Embryonic facial prominence (tissue), 1 donor: ENCODE results near the gene DLX1.
"Not testable (repeated sequence)": the region's sequence is repeated elsewhere in the genome, so short reads cannot be mapped to it uniquely, and the experiment has no call there.

Experiments used
- DNase-seq: peaks from one replicate; pipeline ENCODE4 v3.0.0-alpha.2; 2016; ENCODE audit errors: extremely low spot score

Gene DLX1

GRCh38 chr2:172085460-172086159 is at the start of gene DLX1:
Gene DLX1 (plus strand): TSS chr2:172085507. CDS start chr2:172085678, 171 bp downstream.
- no peak for DNase-seq

GRCh38 chr2:172038121-172038520 is 47.2 kb upstream of the DLX1 start:
- DNase-seq: no peak

DNA sequence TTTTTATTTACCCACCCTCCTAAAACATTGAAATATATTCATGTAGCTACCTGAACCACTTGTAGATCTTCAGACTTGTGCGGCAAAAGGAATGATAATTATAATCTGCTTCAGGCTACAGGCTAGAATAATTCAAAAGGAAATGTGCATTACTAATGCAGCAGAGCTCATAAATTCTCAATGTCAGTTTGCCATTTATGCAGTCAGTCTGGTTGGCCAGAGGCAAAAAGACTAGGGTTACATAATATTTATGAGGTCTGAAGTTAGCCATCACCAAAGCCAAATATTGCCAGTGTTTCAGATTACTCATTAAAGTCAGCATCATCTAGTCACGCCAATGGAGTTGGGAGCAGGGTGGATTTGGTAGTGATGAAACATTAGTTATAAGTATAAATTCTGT is 46.7 kb upstream of the DLX1 start:
- no peak for DNase-seq

DNA sequence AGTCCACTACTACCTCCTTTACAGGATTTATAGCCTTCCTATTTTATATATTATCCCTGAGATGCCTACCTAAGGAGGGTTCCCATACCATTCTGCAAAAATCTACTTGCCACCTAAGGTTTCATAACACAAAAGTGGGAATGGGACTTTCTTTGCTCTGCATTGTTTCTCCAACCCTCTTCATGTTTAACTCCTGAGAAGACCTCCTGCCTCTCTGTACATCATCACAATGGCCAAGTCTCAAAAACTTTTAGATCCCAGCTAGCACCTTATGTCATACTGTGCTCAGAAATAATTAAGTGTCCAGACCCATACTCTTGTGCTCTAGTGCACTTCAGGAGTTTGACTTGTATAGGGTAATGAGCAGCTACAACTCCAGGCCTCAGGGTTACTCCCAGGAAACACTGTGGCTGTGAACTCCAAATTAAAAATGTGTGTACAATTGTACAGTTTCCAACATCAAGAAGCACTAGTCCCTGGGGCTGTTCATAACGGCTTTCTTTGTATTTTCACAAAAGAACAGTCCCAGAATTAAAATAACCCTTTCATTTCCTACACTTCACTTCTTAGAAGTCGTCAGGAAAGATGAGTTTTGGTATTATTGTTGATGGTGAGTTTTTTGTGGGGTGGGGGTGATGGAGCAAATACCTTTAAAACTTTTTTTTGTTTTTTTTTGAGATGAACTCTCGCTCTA is 46.1 kb upstream of the DLX1 start:
- no peak for DNase-seq

DNA sequence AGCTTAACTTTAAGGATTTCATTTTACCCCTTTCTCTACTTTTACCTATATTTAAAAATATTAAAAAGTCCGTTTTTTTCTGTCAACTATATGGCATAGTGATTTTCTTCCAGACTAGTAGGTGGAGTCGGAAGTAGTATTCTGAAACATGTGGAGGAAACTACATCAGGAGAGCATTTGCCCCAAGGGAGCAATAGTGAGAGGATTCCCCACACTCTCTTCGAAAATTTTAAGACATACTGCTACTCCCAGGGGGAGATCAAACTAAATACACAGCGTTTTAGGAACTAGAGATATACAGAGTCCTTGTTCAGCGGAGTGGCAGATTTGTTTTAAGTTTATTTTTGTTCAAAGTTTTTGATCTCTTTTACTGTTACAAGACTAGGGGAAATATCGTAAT is 45.0 kb upstream of the DLX1 start:
- DNase-seq: no peak

GRCh38 chr2:172046080-172046678 is 39.1 kb upstream of the DLX1 start:
- DNase-seq: no peak

DNA sequence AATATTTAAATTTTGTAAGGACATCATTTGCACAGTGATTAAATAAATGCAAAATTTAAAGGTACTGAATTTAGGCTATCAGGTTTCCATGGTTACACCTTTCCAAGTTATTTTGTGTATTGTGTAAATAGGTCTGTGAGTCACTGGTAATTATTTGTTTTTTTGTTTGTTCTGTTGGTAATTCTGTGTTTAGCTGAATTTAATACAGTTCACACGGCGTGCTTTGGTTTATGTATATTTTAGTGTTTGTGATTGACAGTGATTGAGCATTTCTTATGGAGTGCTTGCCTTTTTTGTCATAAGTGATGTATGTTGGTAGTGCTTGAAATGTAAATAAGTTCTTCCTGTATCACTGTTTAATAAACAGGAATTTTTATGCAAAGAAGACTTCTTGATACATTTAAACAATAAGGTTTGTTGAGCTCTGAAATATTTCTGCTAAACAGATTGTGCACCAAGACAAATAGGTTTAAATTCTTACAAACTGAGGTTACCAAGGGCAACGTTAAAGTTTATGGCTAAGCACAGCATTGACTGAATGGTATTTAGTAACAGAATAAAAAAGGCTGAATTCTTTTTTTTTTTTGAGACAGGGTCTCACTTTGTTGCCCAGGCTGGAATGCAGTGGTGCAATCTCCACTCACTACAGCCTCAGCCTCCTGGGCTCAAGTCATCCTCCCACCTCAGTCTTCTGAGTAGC is 38.3 kb upstream of the DLX1 start:
- no peak for DNase-seq

- no peak for DNase-seq
Observed at GRCh38 chr2:172047566-172048507, 37.5 kb upstream of the DLX1 start.

- DNase-seq: no peak
Observed at GRCh38 chr2:172048508-172049503, 36.5 kb upstream of the DLX1 start.

GRCh38 chr2:172049567-172050120 is 35.7 kb upstream of the DLX1 start:
- DNase-seq: no peak

DNA sequence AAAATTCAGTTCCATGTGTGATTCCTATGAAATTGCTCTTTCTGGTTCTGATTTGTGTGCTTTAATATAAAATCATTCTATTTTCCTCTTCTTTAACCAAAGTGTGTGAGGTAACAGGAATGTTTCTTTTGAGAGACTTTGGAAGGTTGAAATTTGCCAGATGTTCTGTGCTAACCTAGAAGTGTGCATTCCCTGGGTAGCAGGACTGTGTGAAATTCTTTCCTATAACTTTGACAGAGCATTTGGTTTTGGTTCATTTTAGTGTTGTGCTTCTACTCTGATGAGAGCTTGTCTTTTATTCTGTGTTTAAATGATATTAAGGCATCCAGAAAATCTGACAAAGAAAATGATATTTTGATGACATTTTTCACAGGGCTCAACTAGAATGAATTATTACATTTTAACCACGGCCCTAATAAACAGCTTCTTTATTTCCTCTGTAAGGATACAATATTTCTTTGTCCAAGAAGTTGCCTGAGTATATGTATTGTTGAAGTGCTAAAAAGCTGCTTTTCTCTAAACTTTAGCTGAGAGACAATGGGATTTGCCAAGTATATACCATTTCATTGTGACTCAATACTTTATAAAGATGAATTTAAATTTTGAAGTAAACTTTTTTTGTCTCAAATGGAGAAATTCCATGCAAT is 34.7 kb upstream of the DLX1 start:
- peak; percentile 28 for DNase-seq

GRCh38 chr2:172052000-172052983 is 33.0 kb upstream of the DLX1 start:
- no peak for DNase-seq

DNA sequence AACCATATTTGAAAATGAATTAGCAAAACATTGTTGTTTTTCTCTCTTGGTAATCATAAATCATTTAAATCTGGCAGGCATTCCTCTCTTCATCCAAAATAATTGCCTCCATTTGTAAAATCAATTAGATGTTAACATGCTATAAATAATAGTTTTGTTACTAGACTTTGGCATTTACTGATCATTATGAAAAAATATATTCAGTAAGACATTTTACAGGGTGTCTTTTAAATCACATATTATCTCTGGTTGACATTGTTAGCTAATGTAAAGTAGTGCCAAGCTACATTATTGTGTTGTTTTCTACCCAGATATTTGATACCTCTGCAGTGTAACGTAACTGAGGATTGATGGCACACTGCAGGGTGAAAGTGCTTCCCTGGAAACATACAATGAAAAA is 31.8 kb upstream of the DLX1 start:
- no peak for DNase-seq

DNA sequence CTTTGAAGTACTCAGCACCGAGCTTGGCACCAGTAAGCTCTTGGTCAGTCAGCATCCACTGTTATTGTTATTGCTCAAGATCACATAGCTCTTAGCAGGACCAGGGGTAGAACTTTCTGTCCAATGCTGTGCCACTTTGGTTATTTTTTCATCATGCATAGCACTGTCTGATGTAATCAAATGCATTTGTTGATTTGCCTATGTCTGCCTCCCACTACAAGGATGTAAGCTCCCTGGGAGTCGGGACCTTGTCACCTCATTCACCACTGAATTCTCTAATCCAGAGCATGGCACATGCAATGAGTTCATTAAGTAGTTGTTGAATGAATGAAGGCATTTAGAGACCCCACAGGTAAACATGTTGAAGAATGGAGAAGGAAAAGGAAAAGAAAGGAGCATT is 29.0 kb upstream of the DLX1 start:
- DNase-seq: no peak

- no peak for DNase-seq
Observed at GRCh38 chr2:172058660-172059059, 26.6 kb upstream of the DLX1 start.

GRCh38 chr2:172060118-172060517 is 25.2 kb upstream of the DLX1 start:
- DNase-seq: not testable (repeated sequence)

GRCh38 chr2:172062402-172063004 is 22.8 kb upstream of the DLX1 start:
- no peak for DNase-seq

DNA sequence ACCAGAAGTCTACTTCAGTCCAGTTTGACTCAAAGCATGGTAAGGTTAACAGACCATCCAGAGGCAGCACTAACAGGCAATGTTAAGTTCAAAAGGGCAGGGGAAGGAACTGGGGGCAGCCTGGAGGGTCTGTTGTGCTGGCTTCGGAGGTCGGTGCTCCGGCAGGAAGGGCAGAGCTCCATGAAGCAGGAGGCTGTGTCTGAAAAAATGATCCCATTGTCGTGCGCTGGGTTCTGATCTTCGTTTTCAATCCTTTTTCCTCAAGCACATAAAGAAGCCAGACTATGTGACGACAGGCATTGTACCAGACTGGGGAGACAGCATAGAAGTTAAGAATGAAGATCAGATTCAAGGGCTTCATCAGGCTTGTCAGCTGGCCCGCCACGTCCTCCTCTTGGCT is 21.9 kb upstream of the DLX1 start:
- no peak for DNase-seq
